ENCODE measurements around the gene FGFR2. TPM values are rescaled to one million over a fixed set of nuclear protein-coding genes. Genes with fewer than 3 reads are reported as not detected.

Gene FGFR2
- total and polyA plus RNA-seq, 9 of the 15 experiments (the other 6 are each of a cell fraction or from before 2014, with no cell fraction given): 0.20 TPM; not detected in 8

DNA sequence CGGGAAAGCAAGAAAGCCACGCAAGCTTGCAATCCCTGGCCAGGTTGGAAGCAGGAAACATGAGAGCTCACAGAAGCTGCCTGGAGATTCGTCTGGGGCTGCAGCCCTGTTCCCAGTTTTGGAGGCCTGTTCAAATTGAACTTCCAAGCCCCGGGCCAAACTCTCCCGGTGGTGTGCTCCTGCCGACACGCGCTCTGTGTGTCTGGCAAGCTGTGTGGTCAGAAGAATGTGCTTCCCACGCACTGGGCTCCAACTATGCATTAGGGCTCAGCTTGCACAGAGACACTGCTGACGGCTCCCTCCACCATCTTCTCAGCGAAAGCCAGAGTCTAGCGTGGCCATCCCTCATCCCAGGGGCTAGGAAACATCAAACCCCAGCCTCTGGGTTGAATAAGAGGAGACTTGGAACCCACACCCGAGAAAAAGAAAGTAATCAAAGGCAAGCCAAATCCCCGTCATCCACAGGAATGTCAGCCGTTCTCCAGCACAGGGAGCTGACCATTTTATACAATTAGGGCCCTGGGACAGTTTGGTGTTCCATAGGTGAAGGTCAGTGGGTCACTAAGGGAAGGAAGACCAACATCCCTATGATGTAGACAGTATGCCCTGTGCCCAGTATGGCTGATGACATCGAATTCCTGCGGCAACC lies 107.2 kb downstream of the FGFR2 start:
- ATAC-seq: no peak
- Histone ChIP-seq H4K20me1 (replicated peaks; ENCODE audit: control insufficient read depth, insufficient read depth, low read length) (no peaks in the 10 kb centered on the region; the same call in 1 of the 2 replicates), H3K27ac (ENCODE audit: extremely low read depth, low read depth, low read length) (no peak overlapping the region), H3K9me1 (ENCODE audit: control insufficient read depth, insufficient read depth, low read length) (no peaks in the 10 kb centered on the region), H3K9me3 (replicated peaks; ENCODE audit: control insufficient read depth, insufficient read depth, low read depth, low read length) (no peaks in the 10 kb centered on the region), H3K79me2 (ENCODE audit: control insufficient read depth, insufficient read depth, low read length) (no peaks in the 10 kb centered on the region), H3K4me2 (ENCODE audit: insufficient read depth, low read length) (no peak overlapping the region), H3K36me3 (ENCODE audit: control insufficient read depth, insufficient read depth, low read length) (no peaks in the 10 kb centered on the region), H3K4me3 (no peak overlapping the region), H3K4me1 (replicated peaks in 1 of 2; ENCODE audit: control insufficient read depth in 2 of 2, insufficient read depth in 2 of 2, low read length in 2 of 2) (no peaks in the 10 kb centered on the region), H3K9ac (ENCODE audit: insufficient read depth in 1 of 2, low read depth in 2 of 2, low read length in 2 of 2) (no peak overlapping the region), H3K27me3 (ENCODE audit: control insufficient read depth in 2 of 2, insufficient read depth in 2 of 2, low read length in 2 of 2) (peaks cover 3 to 23% of the 10 kb centered on the region in 2 experiments; a peak in 4 of 5 replicates), H2AFZ (ENCODE audit: low read depth, low read length) (no peak overlapping the region)
- FAIRE-seq: no peak
- TF ChIP-seq BDP1 (IDR thresholded peaks at IDR 0.05; ENCODE audit: insufficient read depth, insufficient read length): no peak
- TF ChIP-seq CCNT2 (IDR thresholded peaks at IDR 0.05; ENCODE audit: borderline replicate concordance, extremely low read depth, insufficient read length, low read depth, low read length): no peak
- TF ChIP-seq NFE2L1 (tag; IDR thresholded peaks at IDR 0.05; ENCODE audit: borderline replicate concordance, low read depth): no peak
- no peak for TF ChIP-seq U2AF1 (optimal IDR thresholded peaks at IDR 0.05; ENCODE audit: low read depth, low read length)
- TF ChIP-seq TEAD4 (IDR thresholded peaks at IDR 0.05; ENCODE audit: low read length): no peak
- TF ChIP-seq TEAD4 (CRISPR knock-in tag; IDR thresholded peaks at IDR 0.05; ENCODE audit: borderline replicate concordance): no peak
- TF ChIP-seq, protein P1, sequence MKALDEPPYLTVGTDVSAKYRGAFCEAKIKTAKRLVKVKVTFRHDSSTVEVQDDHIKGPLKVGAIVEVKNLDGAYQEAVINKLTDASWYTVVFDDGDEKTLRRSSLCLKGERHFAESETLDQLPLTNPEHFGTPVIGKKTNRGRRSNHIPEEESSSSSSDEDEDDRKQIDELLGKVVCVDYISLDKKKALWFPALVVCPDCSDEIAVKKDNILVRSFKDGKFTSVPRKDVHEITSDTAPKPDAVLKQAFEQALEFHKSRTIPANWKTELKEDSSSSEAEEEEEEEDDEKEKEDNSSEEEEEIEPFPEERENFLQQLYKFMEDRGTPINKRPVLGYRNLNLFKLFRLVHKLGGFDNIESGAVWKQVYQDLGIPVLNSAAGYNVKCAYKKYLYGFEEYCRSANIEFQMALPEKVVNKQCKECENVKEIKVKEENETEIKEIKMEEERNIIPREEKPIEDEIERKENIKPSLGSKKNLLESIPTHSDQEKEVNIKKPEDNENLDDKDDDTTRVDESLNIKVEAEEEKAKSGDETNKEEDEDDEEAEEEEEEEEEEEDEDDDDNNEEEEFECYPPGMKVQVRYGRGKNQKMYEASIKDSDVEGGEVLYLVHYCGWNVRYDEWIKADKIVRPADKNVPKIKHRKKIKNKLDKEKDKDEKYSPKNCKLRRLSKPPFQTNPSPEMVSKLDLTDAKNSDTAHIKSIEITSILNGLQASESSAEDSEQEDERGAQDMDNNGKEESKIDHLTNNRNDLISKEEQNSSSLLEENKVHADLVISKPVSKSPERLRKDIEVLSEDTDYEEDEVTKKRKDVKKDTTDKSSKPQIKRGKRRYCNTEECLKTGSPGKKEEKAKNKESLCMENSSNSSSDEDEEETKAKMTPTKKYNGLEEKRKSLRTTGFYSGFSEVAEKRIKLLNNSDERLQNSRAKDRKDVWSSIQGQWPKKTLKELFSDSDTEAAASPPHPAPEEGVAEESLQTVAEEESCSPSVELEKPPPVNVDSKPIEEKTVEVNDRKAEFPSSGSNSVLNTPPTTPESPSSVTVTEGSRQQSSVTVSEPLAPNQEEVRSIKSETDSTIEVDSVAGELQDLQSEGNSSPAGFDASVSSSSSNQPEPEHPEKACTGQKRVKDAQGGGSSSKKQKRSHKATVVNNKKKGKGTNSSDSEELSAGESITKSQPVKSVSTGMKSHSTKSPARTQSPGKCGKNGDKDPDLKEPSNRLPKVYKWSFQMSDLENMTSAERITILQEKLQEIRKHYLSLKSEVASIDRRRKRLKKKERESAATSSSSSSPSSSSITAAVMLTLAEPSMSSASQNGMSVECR (CRISPR knock-in tag; IDR thresholded peaks at IDR 0.05): no peak
- TF ChIP-seq ATF1 (CRISPR knock-in tag; IDR thresholded peaks at IDR 0.05): no peak
- TF ChIP-seq ATF1 (tag; IDR thresholded peaks at IDR 0.05): no peak
- no peak for TF ChIP-seq NCOA4 (IDR thresholded peaks at IDR 0.05; ENCODE audit: partially characterized antibody)
- no TSS peak for BruUV-seq (replicated peaks)
- WGBS (ENCODE audit: insufficient coverage, low coverage, missing lambda C conversion rate): 0% methylated on average over 17 of the region's 17 CpGs
- CTCF ChIA-PET (ENCODE audit: low intra/inter-chr PET ratio): no interaction called here
- in situ Hi-C loops (cut with MboI) (no loop called here), intact Hi-C loops (cut with micrococcal nuclease) (no loop called here)
- POLR2A ChIA-PET: no interaction called here
- DNase-seq (ENCODE audit: extremely low read depth in 1 of 4, low spot score in 3 of 4): no peak
